ENCODE measurements around the gene TUBA1B. TPM values are rescaled to one million over a fixed set of nuclear protein-coding genes. Genes with fewer than 3 reads are reported as not detected.

TUBA1B gene
- total and polyA plus RNA-seq, 2 of the 13 experiments (the other 11 are each of a cell fraction or from before 2014, with no cell fraction given), result 1,275 to 1,353 TPM

DNA sequence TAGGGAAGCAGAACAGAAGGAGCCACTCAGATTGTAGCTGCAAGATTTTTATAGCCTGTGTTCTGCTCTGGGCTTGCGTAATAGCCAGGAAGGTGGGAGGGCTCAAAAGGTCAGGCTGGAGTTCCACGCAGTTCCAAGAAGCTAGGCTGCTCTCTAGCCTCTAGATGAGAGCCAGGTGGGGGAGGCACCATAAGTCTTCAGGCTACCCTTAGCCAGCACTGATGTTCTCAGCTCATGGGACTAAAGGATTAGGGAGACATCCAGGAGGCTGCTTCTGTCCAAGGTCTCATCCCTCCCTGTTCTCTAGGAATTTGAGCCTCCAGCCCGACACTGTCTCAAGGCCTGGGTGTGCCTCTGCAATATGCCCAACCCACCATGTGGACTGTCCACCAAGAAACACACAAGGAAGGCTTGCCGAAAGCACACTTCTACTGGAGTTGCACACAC, 22.2 kb downstream of the TUBA1B start:
- Histone ChIP-seq H3K4me2 (ENCODE audit: low read depth, low read length) (peak overlapping the region; percentile 91), H3K4me3 (replicated peaks in 1 of 3; ENCODE audit: insufficient read depth in 1 of 3, low read depth in 2 of 3, low read length in 3 of 3) (peak overlapping the region; percentile 72 to 95 (median 87)), H3K27me3 (ENCODE audit: control insufficient read depth in 1 of 2, insufficient read depth in 2 of 2, low read length in 2 of 2) (no peaks in the 10 kb centered on the region; a peak in 1 of 5 replicates), H3K79me2 (ENCODE audit: insufficient read depth, low read length) (peaks cover 15% of the 10 kb centered on the region), H3K36me3 (replicated peaks in 1 of 2; ENCODE audit: control insufficient read depth in 1 of 2, insufficient read depth in 2 of 2, low read length in 2 of 2) (peaks cover 4 to 17% of the 10 kb centered on the region in 2 experiments; a peak in 3 of 5 replicates), H3K9me3 (ENCODE audit: low read length) (no peaks in the 10 kb centered on the region), H2AFZ (ENCODE audit: low read length) (no peak overlapping the region), H3K9ac (ENCODE audit: insufficient read depth, low read depth, low read length) (peak overlapping the region; percentile 30; the same call in 1 of the 2 replicates), H3K27ac (ENCODE audit: extremely low read length, insufficient read depth, low read length) (no peak overlapping the region), H4K20me1 (ENCODE audit: insufficient read depth, low read length) (0 out of 2 replicates have a peak, but pooled peaks cover 9% of the 10 kb centered on the region), H3K4me1 (ENCODE audit: insufficient read depth, low read length) (peaks cover 21% of the 10 kb centered on the region)
- CTCF ChIA-PET (ENCODE audit: low intra/inter-chr PET ratio, low total read pairs), result no interaction called here
- DNase-seq (ENCODE audit: low spot score) (peak; percentile 23), ATAC-seq (no peak), FAIRE-seq (peak; percentile 43)
- in situ Hi-C loops (cut with HindIII; ENCODE audit: extremely low pct_ligation_motif_present, low pct_unique_long_range_greater_than_20kb) (no loop called here), intact Hi-C loops (cut with micrococcal nuclease; ENCODE audit: unreplicated experiment) (no loop called here)
- POLR2A ChIA-PET, result interaction anchor here (0.7 to 3.8 kb wide), 6 partner anchors 12 to 243 kb away, joined by 3 to 57 read pairs (median 4); partner anchors contain the start of genes DHH, RHEBL1, RND1 and TUBA1B
- WGBS (ENCODE audit: low lambda C conversion rate), result 18% methylated on average over 4 of the region's 4 CpGs
- no TSS peak for BruUV-seq (replicated peaks)
- TF ChIP-seq, protein P1, sequence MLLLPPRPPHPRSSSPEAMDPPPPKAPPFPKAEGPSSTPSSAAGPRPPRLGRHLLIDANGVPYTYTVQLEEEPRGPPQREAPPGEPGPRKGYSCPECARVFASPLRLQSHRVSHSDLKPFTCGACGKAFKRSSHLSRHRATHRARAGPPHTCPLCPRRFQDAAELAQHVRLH (CRISPR knock-in tag; IDR thresholded peaks at IDR 0.05; ENCODE audit: borderline replicate concordance, low read depth), result no peak
- TF ChIP-seq, protein P2, sequence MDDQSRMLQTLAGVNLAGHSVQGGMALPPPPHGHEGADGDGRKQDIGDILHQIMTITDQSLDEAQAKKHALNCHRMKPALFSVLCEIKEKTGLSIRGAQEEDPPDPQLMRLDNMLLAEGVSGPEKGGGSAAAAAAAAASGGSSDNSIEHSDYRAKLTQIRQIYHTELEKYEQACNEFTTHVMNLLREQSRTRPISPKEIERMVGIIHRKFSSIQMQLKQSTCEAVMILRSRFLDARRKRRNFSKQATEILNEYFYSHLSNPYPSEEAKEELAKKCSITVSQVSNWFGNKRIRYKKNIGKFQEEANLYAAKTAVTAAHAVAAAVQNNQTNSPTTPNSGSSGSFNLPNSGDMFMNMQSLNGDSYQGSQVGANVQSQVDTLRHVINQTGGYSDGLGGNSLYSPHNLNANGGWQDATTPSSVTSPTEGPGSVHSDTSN (CRISPR knock-in tag; IDR thresholded peaks at IDR 0.05; ENCODE audit: borderline replicate concordance), result no peak
- TF ChIP-seq, protein P3, sequence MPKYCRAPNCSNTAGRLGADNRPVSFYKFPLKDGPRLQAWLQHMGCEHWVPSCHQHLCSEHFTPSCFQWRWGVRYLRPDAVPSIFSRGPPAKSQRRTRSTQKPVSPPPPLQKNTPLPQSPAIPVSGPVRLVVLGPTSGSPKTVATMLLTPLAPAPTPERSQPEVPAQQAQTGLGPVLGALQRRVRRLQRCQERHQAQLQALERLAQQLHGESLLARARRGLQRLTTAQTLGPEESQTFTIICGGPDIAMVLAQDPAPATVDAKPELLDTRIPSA (CRISPR knock-in tag; IDR thresholded peaks at IDR 0.05; ENCODE audit: borderline replicate concordance), result no peak
- TF ChIP-seq NR2F6 (IDR thresholded peaks at IDR 0.05) (peak; percentile 64), NR2F6 (CRISPR knock-in tag; IDR thresholded peaks at IDR 0.05) (peak; percentile 73), ZSCAN22 (CRISPR knock-in tag; IDR thresholded peaks at IDR 0.05) (0 out of 2 replicates have a peak, but pooled peaks have one; percentile 43), ETV5 (CRISPR knock-in tag; IDR thresholded peaks at IDR 0.05; ENCODE audit: borderline replicate concordance) (0 out of 2 replicates have a peak, but pooled peaks have one; percentile 17), HDAC1 (CRISPR knock-in tag; IDR thresholded peaks at IDR 0.05) (peak; percentile 59), ZNF564 (CRISPR knock-in tag; IDR thresholded peaks at IDR 0.05) (no peak), ZNF546 (CRISPR knock-in tag; conservative IDR thresholded peaks at IDR 0.05) (0 out of 2 replicates have a peak, but pooled peaks have one; percentile 24), RARA (CRISPR knock-in tag; IDR thresholded peaks at IDR 0.05) (peak; percentile 46; the same call in 1 of the 2 replicates), ZNF672 (CRISPR knock-in tag; IDR thresholded peaks at IDR 0.05) (no peak), ZFP82 (CRISPR knock-in tag; IDR thresholded peaks at IDR 0.05; ENCODE audit: borderline replicate concordance) (0 out of 2 replicates have a peak, but pooled peaks have one; percentile 38), CEBPB (IDR thresholded peaks at IDR 0.05; ENCODE audit: borderline replicate concordance, low read depth, low read length) (peak; percentile 95)
- TF ChIP-seq, protein P4, sequence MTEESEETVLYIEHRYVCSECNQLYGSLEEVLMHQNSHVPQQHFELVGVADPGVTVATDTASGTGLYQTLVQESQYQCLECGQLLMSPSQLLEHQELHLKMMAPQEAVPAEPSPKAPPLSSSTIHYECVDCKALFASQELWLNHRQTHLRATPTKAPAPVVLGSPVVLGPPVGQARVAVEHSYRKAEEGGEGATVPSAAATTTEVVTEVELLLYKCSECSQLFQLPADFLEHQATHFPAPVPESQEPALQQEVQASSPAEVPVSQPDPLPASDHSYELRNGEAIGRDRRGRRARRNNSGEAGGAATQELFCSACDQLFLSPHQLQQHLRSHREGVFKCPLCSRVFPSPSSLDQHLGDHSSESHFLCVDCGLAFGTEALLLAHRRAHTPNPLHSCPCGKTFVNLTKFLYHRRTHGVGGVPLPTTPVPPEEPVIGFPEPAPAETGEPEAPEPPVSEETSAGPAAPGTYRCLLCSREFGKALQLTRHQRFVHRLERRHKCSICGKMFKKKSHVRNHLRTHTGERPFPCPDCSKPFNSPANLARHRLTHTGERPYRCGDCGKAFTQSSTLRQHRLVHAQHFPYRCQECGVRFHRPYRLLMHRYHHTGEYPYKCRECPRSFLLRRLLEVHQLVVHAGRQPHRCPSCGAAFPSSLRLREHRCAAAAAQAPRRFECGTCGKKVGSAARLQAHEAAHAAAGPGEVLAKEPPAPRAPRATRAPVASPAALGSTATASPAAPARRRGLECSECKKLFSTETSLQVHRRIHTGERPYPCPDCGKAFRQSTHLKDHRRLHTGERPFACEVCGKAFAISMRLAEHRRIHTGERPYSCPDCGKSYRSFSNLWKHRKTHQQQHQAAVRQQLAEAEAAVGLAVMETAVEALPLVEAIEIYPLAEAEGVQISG (CRISPR knock-in tag; IDR thresholded peaks at IDR 0.05), result no peak
- TF ChIP-seq, protein P5, sequence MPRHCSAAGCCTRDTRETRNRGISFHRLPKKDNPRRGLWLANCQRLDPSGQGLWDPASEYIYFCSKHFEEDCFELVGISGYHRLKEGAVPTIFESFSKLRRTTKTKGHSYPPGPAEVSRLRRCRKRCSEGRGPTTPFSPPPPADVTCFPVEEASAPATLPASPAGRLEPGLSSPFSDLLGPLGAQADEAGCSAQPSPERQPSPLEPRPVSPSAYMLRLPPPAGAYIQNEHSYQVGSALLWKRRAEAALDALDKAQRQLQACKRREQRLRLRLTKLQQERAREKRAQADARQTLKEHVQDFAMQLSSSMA (CRISPR knock-in tag; IDR thresholded peaks at IDR 0.05), result 0 out of 2 replicates have a peak, but pooled peaks have one; percentile 42
- TF ChIP-seq, protein P6, sequence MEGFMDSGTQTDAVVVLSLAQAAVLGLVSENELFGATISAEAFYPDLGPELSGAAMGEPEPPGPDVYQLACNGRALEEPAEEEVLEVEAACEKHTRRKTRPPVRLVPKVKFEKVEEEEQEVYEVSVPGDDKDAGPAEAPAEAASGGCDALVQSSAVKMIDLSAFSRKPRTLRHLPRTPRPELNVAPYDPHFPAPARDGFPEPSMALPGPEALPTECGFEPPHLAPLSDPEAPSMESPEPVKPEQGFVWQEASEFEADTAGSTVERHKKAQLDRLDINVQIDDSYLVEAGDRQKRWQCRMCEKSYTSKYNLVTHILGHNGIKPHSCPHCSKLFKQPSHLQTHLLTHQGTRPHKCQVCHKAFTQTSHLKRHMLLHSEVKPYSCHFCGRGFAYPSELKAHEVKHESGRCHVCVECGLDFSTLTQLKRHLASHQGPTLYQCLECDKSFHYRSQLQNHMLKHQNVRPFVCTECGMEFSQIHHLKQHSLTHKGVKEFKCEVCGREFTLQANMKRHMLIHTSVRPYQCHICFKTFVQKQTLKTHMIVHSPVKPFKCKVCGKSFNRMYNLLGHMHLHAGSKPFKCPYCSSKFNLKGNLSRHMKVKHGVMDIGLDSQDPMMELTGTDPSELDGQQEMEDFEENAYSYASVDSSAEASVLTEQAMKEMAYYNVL (CRISPR knock-in tag; IDR thresholded peaks at IDR 0.05; ENCODE audit: borderline replicate concordance), result no peak
